NCI-H128 (cell line): Measurements from ENCODE around the gene ATPAF2.

Experiments
- DNase-seq: peaks from one replicate; lab custom pipeline; 2025; ENCODE audit not compliant: unreplicated experiment; lab: John Stamatoyannopoulos, UW

Gene ATPAF2

DNA sequence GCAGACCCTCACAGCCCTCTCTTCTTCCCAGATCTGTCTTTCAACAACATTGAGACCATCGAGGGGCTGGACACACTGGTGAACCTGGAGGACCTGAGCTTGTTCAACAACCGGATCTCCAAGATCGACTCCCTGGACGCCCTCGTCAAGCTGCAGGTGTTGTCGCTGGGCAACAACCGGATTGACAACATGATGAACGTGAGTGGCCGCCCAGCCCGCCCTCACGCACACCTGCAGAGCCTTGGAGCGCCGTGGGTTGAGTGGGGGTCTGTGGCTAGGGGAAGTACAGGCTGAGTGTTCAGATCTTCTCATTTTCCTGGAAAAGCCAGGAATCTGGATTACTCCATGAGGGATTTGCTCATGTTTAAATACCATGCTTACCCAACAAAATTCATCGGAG is 51.1 kb downstream of the ATPAF2 start:
- DNase-seq = no peak

DNA sequence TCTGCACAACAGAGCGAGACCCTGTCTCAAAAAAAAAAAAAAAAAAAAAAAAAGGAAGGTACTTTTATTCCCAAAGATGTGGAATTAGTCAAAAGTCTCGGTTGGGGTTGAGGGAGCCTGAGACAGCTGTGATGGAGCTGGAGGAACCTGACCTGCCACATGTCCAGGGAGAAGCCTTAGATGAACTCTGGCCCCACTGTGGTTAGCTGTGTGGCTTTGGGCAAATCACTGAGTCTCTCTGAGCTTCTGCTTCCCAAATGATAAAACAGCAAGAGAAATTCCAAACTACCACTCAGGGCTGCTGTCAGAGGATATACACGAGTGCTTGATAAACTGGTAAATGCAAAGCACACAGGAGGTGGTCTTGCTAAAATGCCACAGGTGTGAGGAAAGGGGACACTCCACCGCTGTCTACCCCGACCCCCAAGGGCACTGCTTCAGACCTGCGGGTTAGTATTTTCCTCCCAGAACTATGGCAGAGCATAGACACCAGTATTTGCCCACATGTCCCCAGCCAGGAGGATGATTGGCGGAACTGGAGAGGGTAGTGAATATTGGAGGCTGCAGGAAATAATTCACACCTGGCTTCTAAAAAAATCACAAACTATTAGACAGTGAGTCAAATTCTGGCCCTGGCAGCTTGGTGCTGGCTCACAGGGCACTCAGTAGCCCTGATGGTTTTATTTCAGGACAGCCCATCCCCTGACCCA is 51.6 kb downstream of the ATPAF2 start:
- no peak for DNase-seq

DNA sequence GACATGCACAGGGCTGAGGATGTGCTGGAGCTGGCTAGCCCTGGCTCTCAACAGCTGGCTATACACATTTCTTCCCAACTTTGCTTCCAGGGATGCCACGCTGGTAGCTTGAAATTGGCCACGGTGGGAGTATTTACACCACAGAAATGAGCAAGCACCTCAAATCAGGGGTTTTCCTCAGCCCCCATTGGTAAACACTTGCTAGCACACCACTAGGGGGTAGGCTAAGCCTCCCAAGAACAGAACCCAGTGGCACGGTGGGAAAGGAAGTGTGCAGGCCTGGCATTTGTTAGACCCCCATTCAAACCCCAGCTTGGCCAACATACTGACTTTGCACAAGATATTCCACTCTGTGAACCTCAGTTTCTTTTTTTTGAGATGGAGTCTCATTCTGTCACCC is 53.4 kb downstream of the ATPAF2 start:
- DNase-seq = no peak

DNA sequence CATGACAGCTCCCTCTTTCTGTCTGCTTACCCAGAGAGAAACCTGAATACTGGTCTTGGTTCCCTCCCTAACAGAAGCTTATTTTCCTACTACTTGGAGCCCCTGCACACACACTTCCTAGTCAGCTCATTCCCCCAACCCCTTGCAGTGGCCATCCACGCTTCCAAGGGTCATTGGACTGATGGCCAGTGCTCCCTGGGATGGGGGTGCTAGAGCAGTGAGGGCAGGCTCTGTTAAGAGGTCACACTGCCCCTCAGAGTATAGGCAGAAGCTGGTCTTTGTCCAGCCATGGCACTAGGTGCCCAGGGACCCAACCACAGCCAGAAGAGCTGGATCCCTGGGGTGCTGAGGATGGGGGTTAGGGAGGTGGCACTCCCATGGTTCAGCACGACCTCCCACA is 53.8 kb downstream of the ATPAF2 start:
- DNase-seq = no peak

DNA sequence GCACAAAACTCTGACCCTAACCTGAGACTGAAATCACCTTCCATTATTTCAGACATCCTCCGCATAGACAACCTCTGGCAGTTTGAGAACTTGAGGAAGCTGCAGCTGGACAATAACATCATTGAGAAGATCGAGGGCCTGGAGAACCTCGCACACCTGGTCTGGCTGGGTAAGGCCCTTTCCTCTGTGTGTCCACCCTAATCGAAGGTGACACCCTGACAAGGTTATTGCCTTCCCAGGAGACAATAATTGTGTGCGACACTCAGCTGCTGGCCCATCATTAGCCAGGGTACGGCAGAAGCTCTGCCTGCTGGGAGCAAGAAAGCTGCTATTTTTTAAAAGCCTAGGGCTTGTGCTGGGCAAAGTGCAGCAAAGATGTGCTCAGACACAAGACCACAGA is 55.2 kb downstream of the ATPAF2 start:
- DNase-seq = no peak

DNA sequence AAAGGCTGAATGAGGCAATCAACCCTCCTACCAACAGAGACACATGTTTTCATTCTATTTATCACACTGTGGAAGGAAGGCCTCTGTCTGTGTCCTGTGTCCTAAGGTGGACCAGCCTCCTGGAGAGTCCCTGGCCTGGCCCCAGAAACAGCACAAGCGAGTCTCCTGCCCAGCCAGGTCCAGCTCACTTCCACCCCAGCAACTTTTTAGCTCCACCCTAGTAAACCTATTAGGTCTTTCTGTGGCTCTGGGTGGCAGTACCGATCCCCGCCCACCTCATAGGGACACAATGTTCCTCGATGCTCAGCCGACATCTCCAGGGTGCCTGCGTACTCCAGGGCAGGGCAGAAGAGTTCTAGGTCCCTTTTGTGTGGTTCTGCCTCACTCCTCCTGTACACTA is 55.6 kb downstream of the ATPAF2 start:
- DNase-seq = no peak

DNA sequence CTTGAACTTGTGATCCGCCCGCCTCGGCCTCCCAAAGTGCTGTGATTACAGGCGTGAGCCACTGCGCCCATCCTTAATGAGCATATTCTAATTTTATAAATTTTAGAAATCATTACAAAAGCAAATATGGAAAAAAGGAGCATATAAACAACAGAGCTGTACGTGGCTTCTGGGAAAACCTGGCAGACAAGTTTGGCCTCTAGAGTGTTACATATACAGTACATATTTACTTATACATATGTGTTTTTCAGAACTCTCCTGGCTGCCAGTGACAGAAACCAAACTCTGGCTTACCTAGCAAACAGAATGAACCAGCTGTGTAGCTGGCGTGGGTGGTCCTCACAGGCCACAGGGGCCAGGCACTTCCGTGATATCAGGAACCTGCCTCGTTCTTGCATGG is 56.2 kb downstream of the ATPAF2 start:
- no peak for DNase-seq

DNA sequence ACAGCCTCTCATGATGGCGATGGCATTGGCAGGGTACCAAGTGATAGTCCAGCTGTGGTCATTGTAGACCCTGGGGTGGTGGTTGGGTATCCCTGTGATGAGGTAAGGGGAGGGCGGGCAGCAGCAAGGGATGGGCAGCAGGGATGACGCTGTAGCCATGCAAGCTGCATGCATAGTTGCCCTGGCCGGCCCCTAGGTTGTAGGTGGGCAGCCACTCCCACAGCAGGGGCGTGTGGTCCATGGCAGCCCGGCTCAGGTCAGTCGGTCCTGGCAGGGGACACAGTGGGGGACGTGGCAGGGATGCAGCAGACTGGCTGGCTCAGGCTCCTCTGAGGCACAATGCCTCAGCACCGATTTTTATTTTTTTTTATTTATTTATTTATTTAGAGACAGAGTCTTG is 57.6 kb downstream of the ATPAF2 start:
- DNase-seq = no peak

DNA sequence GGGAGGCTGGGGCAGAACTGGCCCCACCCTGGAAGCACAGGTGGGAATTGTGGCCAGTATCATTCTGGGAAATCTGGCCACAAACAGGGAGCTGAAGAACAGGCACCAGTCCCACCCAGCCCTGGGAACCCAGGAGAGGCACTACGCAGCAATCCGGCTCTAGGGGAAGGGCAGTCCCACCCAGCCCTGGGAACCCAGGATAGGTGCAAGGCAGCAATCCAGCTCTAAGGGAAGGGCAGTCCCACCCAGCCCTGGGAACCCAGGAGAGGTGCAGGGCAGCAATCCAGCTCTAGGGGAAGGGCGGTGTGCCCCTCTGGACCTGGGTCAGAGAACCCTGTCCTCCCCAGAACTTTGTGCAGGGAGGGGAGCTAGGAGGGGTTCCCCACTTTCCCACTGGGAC is 59.2 kb downstream of the ATPAF2 start:
- DNase-seq = no peak

DNA sequence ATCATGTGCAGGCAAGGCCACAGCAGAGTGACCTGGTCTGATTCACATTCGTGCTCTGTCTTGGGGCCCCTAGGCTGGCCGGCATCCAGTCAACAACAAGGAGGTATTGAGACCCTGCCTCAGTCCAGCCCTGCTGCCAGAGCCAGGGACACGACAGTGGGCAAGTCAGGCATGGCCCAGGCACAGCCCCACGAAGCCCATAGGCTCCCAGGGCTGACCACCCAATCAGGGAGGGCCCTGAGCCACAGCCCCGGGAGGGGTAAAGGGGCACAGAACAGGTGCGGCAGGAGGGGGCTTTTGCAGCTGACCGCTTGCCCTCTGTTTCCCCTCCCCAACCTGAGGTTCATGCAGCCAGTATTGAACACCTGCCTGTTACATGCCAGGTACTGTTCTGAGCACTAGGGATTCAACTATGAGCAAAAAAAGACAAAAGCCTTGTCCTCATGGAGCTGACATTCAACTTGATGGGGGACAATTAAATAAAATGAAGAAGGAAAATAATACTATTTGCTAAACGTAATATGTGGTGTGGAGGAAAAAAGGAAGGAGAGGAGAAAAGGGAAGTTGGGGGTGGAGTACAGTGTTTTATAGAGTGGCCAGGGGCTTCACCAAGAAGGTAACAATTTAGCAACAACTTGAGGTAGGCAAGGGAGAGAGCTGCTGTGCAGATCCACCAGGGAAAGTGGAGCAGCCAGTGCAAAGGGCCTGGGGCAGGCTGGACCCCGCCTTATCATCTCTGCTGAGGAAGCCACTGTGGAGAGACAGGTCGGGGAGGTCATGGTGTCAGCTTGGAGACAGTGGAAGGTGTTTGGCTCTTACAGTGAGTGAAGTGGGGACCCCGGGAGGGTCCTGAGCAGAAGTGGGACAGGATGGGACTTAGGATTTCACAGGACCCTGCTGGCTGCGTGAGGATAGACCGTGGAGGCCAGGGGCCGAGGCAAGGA is 60.2 kb downstream of the ATPAF2 start:
- DNase-seq = no peak

DNA sequence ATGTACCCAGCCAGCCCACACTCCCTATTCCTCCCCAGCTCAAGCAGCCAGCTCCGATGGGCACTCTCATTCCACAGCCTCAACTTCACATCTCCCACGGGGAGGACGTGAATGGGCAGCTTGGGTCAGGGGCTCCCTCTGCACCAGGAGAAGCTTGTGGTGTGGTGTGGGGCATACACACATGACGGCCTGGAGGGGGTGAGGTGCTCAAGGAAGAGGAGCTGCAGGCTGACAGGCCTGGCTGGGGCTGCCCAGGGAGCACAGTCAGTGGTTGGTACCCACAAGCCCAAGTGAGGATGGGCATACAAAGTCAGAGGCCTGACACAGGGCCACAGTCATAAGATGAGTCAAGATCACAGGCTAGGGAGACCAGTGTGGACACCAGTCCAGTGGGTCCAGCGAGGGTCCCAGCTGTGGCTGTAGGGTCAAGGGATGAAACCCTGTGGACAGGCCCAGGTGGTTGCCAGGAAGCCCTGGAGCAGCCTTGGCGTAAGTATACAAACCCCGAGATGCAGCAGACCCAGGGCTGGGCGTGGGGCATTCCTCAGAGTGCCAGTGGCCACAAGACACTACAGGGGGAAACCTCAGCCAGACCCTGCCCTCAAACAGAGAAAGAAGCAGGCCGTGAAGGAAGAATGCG is 61.9 kb downstream of the ATPAF2 start:
- no peak for DNase-seq

DNA sequence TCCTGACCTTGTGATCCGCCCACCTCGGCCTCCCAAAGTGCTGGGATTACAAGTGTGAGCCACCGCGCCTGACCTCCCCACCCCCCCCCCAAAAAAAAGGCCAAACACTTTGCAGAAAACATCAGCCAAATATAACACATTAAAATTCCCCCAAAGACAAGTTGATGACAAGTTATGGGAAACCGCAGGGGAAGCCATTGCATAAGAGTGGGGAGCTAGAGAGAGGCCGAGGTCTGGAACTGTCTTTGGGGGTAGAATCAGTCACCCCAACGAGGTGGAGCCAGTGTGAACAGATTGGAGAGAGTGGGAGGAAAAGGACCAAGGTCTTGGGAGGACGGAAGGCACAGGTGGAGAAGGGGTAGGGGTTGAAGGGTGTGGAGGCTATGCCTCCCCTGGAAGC is 63.5 kb downstream of the ATPAF2 start:
- no peak for DNase-seq

DNA sequence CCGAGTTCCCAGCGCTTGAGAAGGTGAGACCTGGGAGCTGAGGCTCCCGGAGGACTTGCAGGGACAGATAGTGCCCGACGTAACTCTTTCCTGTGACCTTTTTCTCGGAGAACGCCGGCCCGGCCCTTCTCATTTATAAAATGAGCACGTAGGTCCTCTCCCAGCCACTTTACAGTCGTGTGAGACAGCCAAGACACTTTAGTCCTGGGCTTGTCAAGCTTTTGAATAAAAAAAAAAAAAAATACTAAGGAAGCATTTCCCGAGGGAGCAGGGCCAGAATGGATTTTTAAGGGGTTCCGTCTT is 66.1 kb downstream of the ATPAF2 start:
- DNase-seq = no peak

DNA sequence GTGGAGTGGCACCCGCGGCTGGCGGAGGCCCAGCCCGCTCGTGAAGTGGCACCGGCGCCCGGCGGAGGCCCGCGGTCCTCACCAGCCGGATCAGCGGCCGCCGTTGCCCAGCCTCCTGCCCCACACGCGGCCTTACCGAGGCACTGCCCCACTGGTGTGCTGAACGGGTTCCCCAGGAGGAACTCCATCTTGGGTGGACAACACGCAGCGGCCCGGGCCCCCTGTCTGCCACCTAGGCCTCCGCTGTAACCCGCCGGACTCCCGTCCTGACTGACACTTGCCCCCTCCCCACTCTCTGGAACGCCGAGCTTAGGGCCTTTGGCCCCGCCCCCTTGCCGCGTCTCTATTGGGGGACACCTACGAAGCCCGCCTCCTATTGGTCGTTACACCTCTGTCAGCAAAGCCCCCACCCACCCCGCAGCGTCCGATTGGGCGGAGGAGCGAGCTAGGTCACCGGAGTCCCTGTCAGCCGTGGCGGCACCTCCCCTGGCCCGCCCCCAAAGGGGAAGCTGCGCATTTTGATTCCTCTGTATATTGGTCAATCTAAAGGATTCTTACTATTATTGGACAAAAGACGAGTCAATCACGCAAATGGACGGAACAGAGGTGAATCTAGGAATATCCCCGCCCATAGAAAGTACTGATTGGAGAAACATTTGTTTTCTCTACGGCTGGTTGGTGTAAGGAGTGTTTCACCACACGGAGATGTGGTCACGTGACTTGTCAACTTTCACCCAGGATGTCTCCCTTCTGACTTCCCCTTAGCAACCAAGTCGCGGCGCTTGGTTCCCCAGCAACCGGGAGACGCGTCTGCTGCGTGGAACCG is 66.6 kb downstream of the ATPAF2 start, which contains the start of the genes DRC3 and TOM1L2:
Gene DRC3, plus strand, starts transcription at position 737 of the 826 bp plus-strand sequence. CDS start 4,737 bp downstream, outside the sequence.
Gene TOM1L2, minus strand, starts transcription at position 275 of the 826 bp plus-strand sequence. Its CDS starts 87 bp downstream, at position 188.
- peak; percentile 99 for DNase-seq

DNA sequence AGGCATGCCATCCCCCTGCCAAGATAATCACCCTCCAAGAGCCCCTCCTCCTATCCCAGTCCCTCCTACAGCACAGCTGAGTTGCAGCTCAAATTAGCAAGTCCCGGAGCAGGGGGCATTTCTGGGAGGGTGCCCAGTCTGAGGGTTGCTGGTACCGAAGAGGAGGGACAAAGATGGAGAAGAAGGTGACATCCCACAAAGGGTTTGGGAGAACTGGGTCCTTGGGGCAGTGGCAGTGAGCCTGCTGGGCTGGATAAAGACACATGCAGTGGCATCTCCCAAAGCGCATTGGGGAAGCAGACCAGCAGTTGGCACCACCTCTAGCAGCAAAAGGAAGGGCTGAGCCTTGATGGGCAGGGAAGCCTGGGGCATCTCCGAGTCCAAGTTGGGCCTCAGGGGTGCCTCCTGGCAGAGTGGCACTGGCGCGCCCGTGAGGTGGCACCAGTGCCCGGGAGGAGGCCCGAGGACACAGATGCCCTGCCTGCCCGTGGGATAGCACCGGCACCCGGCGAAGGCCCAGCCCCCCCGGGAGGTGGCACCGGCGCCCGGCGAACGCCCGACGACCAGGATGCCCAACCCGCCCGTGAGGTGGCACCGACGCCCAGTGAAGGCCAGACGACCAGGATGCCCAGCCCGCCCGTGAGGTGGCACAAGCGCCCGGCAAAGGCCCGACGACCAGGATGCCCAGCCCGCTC is 67.4 kb downstream of the ATPAF2 start:
- no peak for DNase-seq

DNA sequence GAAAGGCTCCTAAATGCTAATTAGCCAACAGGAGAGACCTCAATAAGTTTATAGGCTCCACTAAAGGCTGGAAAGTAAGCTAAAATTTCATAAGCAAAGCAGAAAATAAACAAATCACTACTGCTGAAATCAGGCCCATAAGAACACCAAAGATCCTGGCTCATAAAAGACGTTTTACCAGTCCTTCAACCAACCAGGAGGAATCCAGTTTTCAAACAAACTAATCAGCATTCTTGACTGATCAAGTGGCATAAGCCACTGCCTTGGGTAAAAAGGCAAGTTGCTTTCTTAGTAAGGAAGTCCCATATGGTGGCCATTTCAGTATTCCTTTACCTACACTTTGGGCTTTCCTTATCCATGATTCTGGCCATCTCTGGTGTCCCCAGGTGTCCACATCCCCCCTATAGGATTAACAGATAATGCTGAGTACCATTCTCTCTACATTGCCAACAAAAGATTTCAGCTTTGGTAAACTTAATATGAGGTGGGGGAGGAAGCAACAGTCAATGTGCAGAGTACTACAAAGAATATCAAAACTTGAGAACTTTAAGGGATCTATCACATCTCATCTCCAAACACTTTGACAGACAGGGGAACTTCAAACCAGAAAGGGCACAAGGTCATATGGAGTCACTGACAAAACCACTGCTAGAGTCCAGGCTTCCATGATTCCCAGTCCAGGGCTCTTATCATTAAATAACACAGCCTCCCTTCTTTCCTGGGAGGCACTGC is 68.1 kb downstream of the ATPAF2 start:
- DNase-seq = no peak
